ENCODE results near the gene COL9A3.

COL9A3 gene

GRCh38 chr20:62886709-62887058 is 69.8 kb downstream of the COL9A3 start:
- Histone ChIP-seq H3K36me3 (ENCODE audit: low read depth) (peaks cover 51% of the 10 kb centered on the region), H3K27ac (ENCODE audit: poor library complexity, severe bottlenecking) (peak overlapping the region; percentile 60)

GRCh38 chr20:62887152-62887859 is 70.5 kb downstream of the COL9A3 start:
- no peak for TF ChIP-seq CTCF (IDR thresholded peaks at IDR 0.05; ENCODE audit: poor library complexity, severe bottlenecking)
- peak overlapping the region; percentile 60 for H3K27ac ChIP-seq (ENCODE audit: poor library complexity, severe bottlenecking)
- H3K27me3 ChIP-seq (ENCODE audit: insufficient read depth, poor library complexity, severe bottlenecking): no peaks in the 10 kb centered on the region
- peaks cover 11% of the 10 kb centered on the region for H3K4me1 ChIP-seq (ENCODE audit: insufficient read depth, poor library complexity, severe bottlenecking)
- ATAC-seq (ENCODE audit: low read depth) (peak; percentile 95), DNase-seq (ENCODE audit: low spot score) (peak; percentile 99)
- no peaks in the 10 kb centered on the region for H3K9me3 ChIP-seq (ENCODE audit: severe bottlenecking)
- peaks cover 57% of the 10 kb centered on the region for H3K36me3 ChIP-seq (ENCODE audit: low read depth)
- H3K4me3 ChIP-seq (ENCODE audit: severe bottlenecking): no peak overlapping the region

More at GRCh38 chr20:62886709-62887058, 69.8 kb downstream of the COL9A3 start:
- no peak overlapping the region for H3K4me3 ChIP-seq (ENCODE audit: severe bottlenecking)
- H3K4me1 ChIP-seq (ENCODE audit: insufficient read depth, poor library complexity, severe bottlenecking): peaks cover 11% of the 10 kb centered on the region
- H3K27me3 ChIP-seq (ENCODE audit: insufficient read depth, poor library complexity, severe bottlenecking): no peaks in the 10 kb centered on the region
- no peaks in the 10 kb centered on the region for H3K9me3 ChIP-seq (ENCODE audit: severe bottlenecking)
- no peak for ATAC-seq (ENCODE audit: low read depth)
- DNase-seq (ENCODE audit: low spot score): no peak
- TF ChIP-seq CTCF (IDR thresholded peaks at IDR 0.05; ENCODE audit: poor library complexity, severe bottlenecking): no peak

GRCh38 chr20:62887860-62888239 is 71.0 kb downstream of the COL9A3 start:
- peaks cover 11% of the 10 kb centered on the region for H3K4me1 ChIP-seq (ENCODE audit: insufficient read depth, poor library complexity, severe bottlenecking)
- ATAC-seq (ENCODE audit: low read depth) (peak; percentile 18), DNase-seq (ENCODE audit: low spot score) (no peak)
- no peaks in the 10 kb centered on the region for H3K9me3 ChIP-seq (ENCODE audit: severe bottlenecking)
- peak overlapping the region; percentile 60 for H3K27ac ChIP-seq (ENCODE audit: poor library complexity, severe bottlenecking)
- no peak overlapping the region for H3K4me3 ChIP-seq (ENCODE audit: severe bottlenecking)
- no peak for TF ChIP-seq CTCF (IDR thresholded peaks at IDR 0.05; ENCODE audit: poor library complexity, severe bottlenecking)
- no peaks in the 10 kb centered on the region for H3K27me3 ChIP-seq (ENCODE audit: insufficient read depth, poor library complexity, severe bottlenecking)
- peaks cover 63% of the 10 kb centered on the region for H3K36me3 ChIP-seq (ENCODE audit: low read depth)

- peaks cover 68% of the 10 kb centered on the region for H3K36me3 ChIP-seq (ENCODE audit: low read depth)
- no peak for ATAC-seq (ENCODE audit: low read depth)
- H3K4me1 ChIP-seq (ENCODE audit: insufficient read depth, poor library complexity, severe bottlenecking): peaks cover 11% of the 10 kb centered on the region
- DNase-seq (ENCODE audit: low spot score): no peak
- H3K27me3 ChIP-seq (ENCODE audit: insufficient read depth, poor library complexity, severe bottlenecking): no peaks in the 10 kb centered on the region
- H3K27ac ChIP-seq (ENCODE audit: poor library complexity, severe bottlenecking): peak overlapping the region; percentile 60
- H3K4me3 ChIP-seq (ENCODE audit: severe bottlenecking): no peak overlapping the region
- H3K9me3 ChIP-seq (ENCODE audit: severe bottlenecking): no peaks in the 10 kb centered on the region
- TF ChIP-seq CTCF (IDR thresholded peaks at IDR 0.05; ENCODE audit: poor library complexity, severe bottlenecking): no peak
These were observed 71.6 kb downstream of the COL9A3 start for GRCh38 chr20:62888406-62888805.

- no peak overlapping the region for H3K4me3 ChIP-seq (ENCODE audit: severe bottlenecking)
- H3K27ac ChIP-seq (ENCODE audit: poor library complexity, severe bottlenecking): no peak overlapping the region
- H3K9me3 ChIP-seq (ENCODE audit: severe bottlenecking): no peaks in the 10 kb centered on the region
- TF ChIP-seq CTCF (IDR thresholded peaks at IDR 0.05; ENCODE audit: poor library complexity, severe bottlenecking): no peak
- no peaks in the 10 kb centered on the region for H3K27me3 ChIP-seq (ENCODE audit: insufficient read depth, poor library complexity, severe bottlenecking)
- peaks cover 11% of the 10 kb centered on the region for H3K4me1 ChIP-seq (ENCODE audit: insufficient read depth, poor library complexity, severe bottlenecking)
- DNase-seq (ENCODE audit: low spot score): no peak
- peaks cover 73% of the 10 kb centered on the region for H3K36me3 ChIP-seq (ENCODE audit: low read depth)
- no peak for ATAC-seq (ENCODE audit: low read depth)
These were observed 72.1 kb downstream of the COL9A3 start for GRCh38 chr20:62888910-62889309.

Data from RWPE2 (cell line).